GM19193 (cell line): ENCODE results near the gene CCDC3.

Source experiments
- POLR2A ChIP-seq: IDR thresholded peaks from 4 replicates; pipeline ENCODE4 v1.6.1; 2011; ENCODE audit not compliant: insufficient read depth, insufficient read length; ENCODE audit errors: extremely low read depth

The CCDC3 gene

DNA sequence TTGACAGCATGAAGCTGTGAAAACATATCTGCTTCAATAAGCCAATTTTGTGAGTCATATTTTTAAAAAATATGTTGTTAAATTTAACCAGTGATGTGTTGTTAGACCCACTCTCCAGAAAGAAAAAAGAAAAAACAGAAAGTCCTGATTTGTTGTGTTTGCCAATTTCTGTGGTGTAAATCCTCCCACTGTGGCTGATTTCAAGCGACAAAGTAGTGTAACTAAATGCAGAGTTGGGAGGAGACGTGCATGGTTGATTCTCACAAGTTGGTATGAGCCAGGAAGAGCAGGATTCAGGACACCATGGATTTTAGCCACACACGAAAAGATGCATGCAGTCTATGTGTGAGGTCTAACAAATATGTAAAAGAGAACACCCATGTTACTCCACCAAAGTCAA is 139.1 kb downstream of the CCDC3 start:
- no peak for TF ChIP-seq POLR2A

DNA sequence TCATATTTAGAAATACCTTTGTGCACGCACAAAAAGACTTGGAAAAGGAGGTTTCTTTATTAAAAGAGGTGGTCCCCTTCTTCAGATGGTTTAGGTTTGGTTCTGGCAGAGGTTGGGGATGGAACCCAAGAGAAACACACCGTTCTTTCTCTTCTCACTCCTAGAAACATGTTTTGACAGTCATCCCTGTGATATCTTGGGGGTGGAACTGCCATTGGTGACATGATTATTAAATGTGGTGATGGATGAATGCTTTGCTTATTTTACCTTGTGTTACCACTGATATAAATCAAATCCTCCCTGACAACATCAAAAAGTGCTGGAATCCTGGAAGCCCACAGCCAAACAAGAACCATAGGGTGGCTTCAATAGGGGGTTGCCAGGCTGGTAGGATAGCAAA is 146.5 kb downstream of the CCDC3 start:
- no peak for TF ChIP-seq POLR2A

DNA sequence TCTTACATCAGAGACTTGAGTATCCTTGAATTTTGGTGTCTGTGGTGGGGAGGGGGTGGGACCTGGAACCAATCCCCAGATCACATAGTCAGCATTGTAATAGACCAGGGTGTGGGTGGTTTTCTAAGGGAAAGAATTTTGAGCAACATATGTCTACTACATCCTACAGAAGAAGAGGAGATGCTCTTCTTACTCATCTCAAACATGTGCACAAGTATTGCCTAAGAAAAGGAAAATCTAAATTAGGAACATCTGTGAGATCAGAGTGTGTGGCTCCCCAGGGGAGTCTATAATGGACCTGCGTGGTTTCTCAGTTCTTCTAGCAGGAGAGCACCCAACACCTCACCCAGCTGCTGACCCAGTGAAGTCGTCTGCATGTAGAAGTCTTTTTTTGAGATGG is 148.8 kb downstream of the CCDC3 start:
- no peak for TF ChIP-seq POLR2A

DNA sequence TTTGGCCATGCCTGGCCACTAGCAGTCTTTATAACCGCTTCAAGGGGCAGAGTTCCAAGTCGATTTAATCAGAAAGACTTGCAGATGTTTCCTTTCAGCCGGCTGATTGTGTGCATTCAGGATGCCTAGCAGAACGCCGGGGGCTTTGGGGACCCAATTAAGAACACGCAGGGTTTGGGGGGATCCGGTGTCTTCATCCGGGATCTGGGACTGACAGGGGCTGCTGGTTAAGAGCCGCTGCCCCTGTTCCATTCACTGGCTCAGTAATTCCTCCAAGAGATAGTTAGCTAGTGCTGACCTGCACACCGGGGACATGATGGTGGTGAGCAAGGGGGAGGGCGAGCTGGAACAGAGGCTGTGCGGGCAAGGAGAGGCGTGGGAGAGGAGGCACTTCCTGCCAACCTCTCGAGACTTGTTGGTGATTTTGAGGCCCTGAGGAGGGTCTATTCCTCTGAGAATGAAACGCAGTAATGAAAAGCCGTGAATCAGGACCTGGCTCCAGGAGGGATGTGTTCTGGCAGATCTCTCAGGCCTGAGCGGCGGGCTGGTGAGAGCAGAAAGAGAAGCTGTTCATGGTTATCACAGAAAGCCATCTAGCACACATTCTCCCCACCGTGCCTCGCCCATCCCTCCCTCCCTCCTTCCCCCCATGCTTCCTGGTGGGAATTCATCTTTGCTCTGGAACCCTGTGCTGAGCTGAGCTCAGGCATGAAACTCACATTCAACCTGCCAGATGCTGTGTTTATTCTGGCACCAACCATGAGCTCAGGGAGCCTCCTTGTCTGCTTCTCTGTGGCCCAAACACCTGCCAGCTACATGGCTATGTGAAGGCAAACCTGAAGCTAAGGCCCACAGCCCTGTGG is 152.0 kb downstream of the CCDC3 start:
- TF ChIP-seq POLR2A, result no peak

DNA sequence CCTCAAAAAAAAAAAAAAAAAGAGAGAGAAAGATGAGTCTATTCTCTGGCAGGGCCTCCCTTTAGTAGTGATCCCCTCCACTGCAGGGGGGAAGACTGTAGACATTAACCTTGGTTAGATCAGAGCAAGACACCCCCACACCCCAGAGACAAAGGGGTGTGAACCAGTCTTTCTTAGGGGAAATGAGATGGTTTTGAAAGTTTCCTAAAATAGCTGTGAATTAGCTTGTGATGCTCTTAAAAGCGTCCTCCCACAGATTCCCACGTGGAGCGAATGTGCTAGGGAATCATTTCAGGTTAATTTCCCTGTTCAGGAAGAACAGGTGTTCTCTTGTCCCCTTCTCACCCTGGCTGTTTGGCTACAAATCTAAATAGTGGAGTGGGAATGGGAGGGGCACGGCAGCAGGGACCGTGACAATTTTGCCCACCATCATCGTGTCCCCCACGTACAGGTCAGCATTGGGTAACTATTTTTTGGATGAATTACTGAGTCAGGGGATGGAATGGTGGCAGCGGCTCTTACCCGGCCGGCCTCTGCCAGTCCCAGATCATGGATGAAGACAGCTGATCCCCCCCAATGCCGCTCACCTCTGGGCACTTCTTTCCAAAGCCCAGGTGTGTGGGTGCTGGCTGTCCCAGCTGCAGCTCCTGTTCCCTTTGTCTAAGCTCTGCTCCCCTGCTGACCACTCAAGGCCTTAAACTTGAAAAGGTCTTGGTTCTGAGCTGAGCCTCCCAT is 152.9 kb downstream of the CCDC3 start:
- TF ChIP-seq POLR2A, result no peak

DNA sequence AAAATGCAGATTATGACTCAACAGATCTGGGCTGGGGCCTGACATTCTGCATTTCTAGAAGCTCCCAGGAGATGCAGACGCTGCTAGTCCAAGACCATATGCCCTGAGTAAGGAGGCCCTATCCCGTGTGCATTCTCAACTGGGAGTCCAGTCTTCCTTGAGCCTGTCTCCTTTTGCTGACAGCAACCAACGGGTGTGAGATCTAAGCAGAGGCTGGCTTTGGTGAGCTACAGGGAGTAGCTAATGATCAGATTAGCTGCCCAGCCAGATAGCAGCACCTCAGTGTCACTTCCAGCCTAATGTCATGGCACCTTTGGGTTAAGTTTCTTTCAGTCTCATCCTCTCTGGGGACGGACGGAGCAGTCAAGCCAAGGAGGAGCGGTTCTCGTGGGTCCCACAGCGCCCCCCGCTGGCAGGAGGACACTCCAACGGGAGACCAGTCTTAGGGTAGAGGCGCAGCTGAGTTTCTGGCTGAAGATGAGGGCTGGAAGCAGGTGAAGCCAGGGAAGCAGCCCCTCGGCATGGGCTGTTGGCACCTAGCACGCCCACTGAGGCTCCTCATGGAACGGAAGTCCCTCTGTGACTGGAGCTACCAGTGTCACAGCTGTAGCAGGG is 154.0 kb downstream of the CCDC3 start:
- no peak for TF ChIP-seq POLR2A

DNA sequence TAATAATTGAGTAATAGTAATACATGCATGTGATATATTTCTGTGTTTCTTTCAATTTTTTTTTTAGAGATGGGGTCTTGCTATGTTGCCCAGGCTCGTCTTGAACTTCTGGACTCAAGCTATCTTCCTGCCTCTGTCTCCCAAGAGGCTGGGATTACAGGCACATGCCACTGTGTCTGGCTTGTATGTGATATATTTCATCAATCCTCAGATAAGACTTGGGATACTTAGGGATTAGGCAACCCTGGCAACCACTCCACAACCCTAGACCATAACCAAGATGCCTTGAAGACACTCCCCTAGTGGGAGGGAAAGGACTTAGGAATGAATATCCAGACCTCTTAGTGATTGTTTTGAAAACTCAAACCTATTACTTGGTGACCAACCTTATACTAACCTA is 154.8 kb downstream of the CCDC3 start:
- TF ChIP-seq POLR2A, result no peak
